ENCODE measurements around the gene KRTAP1-1.
"Not testable (repeated sequence)": the region's sequence is repeated elsewhere in the genome, so short reads cannot be mapped to it uniquely, and the experiment has no call there.

The KRTAP1-1 gene

GRCh38 chr17:41048441-41048840 lies 7.2 kb upstream of the KRTAP1-1 start:
- no peak for DNase-seq (ENCODE audit: extremely low read depth, low read depth)
- no peak for TF ChIP-seq CTCF (IDR thresholded peaks at IDR 0.05; ENCODE audit: low read depth, low read length)

GRCh38 chr17:41046735-41047465 lies 5.7 kb upstream of the KRTAP1-1 start, which contains the start of gene KRTAP2-1:
Gene KRTAP2-1, minus strand, starts transcription at chr17:41047316. Its CDS starts 49 bp downstream, at chr17:41047267.
- not testable (repeated sequence) for DNase-seq (ENCODE audit: extremely low read depth, low read depth)

GRCh38 chr17:41042953-41043352 lies 1.7 kb upstream of the KRTAP1-1 start:
- no peak for DNase-seq (ENCODE audit: extremely low read depth, low read depth)
- TF ChIP-seq CTCF (IDR thresholded peaks at IDR 0.05; ENCODE audit: low read depth, low read length), result no peak

GRCh38 chr17:41037853-41038350 lies 3.3 kb downstream of the KRTAP1-1 start:
- TF ChIP-seq CTCF (IDR thresholded peaks at IDR 0.05; ENCODE audit: low read depth, low read length), result no peak
- no peak for DNase-seq (ENCODE audit: extremely low read depth, low read depth)

- not testable (repeated sequence) for DNase-seq (ENCODE audit: extremely low read depth, low read depth)
Measured at GRCh38 chr17:41034346-41034935, 6.8 kb downstream of the KRTAP1-1 start, which contains the start of gene KRTAP1-3. Gene KRTAP1-3, minus strand, starts transcription at chr17:41034874. Its CDS starts 53 bp downstream, at chr17:41034821.

GRCh38 chr17:41029633-41030245 lies 11.5 kb downstream of the KRTAP1-1 start, which contains the start of gene KRTAP1-4:
Gene KRTAP1-4, minus strand, starts transcription at chr17:41030195. Its CDS starts 117 bp downstream, at chr17:41030078.
- no peak for DNase-seq (ENCODE audit: extremely low read depth, low read depth)
- no peak for TF ChIP-seq CTCF (IDR thresholded peaks at IDR 0.05; ENCODE audit: low read depth, low read length)

- no peak for TF ChIP-seq CTCF (IDR thresholded peaks at IDR 0.05; ENCODE audit: low read depth, low read length)
- DNase-seq (ENCODE audit: extremely low read depth, low read depth), result peak; percentile 81
Measured at GRCh38 chr17:41026715-41027471, 14.4 kb downstream of the KRTAP1-1 start, which contains the start of gene KRTAP1-5. Gene KRTAP1-5, minus strand, starts transcription at chr17:41027208. Its CDS starts 53 bp downstream, at chr17:41027155.
